ENCODE measurements around the gene MARCHF11.

The MARCHF11 gene

GRCh38 chr5:16051246-16051755 is 128.3 kb downstream of the MARCHF11 start:
- no peak for DNase-seq (ENCODE audit: low read depth)

- no peak for DNase-seq (ENCODE audit: low read depth)
These were observed 129.2 kb downstream of the MARCHF11 start for GRCh38 chr5:16050414-16050813.

GRCh38 chr5:16049761-16050160 is 129.8 kb downstream of the MARCHF11 start:
- DNase-seq (ENCODE audit: low read depth): no peak

- DNase-seq (ENCODE audit: low read depth): no peak
These were observed 131.5 kb downstream of the MARCHF11 start for GRCh38 chr5:16048132-16048531.

- DNase-seq (ENCODE audit: low read depth): no peak
These were observed 136.1 kb downstream of the MARCHF11 start for GRCh38 chr5:16043349-16043965.

- DNase-seq (ENCODE audit: low read depth): no peak
These were observed 142.3 kb downstream of the MARCHF11 start for GRCh38 chr5:16037121-16037845.

GRCh38 chr5:16034319-16035001 is 145.1 kb downstream of the MARCHF11 start:
- DNase-seq (ENCODE audit: low read depth): no peak

GRCh38 chr5:16033187-16033925 is 146.2 kb downstream of the MARCHF11 start:
- DNase-seq (ENCODE audit: low read depth): no peak

GRCh38 chr5:16028708-16029107 is 150.9 kb downstream of the MARCHF11 start:
- no peak for DNase-seq (ENCODE audit: low read depth)

- no peak for DNase-seq (ENCODE audit: low read depth)
These were observed 153.9 kb downstream of the MARCHF11 start for GRCh38 chr5:16025681-16026080.

GRCh38 chr5:16018970-16019369 is 160.6 kb downstream of the MARCHF11 start:
- DNase-seq (ENCODE audit: low read depth): no peak

GRCh38 chr5:16017720-16018119 is 161.9 kb downstream of the MARCHF11 start:
- DNase-seq (ENCODE audit: low read depth): no peak
